ENCODE results near the gene NPTX2.

Gene NPTX2

GRCh38 chr7:98654524-98655272 lies 37.6 kb downstream of the NPTX2 start:
- Histone ChIP-seq H3K4ac (ENCODE audit: low read depth in 1 of 2, low read length in 2 of 2) (no peak overlapping the region), H3K27ac (ENCODE audit: low read length, poor library complexity, severe bottlenecking) (no peak overlapping the region), H3K36me3 (ENCODE audit: control insufficient read depth in 1 of 2, insufficient read depth in 2 of 2, low read depth in 1 of 2, low read length in 2 of 2) (no peaks in the 10 kb centered on the region), H3K4me1 (ENCODE audit: control insufficient read depth, insufficient read depth, low read depth, low read length) (no peaks in the 10 kb centered on the region), H2BK12ac (ENCODE audit: low read length in 2 of 2) (no peak overlapping the region), H3K27me3 (ENCODE audit: control insufficient read depth in 1 of 2, insufficient read depth in 1 of 2, low read length in 2 of 2) (no peaks in the 10 kb centered on the region), H3K79me1 (replicated peaks; ENCODE audit: low read length, poor library complexity, severe bottlenecking) (no peaks in the 10 kb centered on the region), H2BK15ac (ENCODE audit: low read depth, poor library complexity, severe bottlenecking) (no peak overlapping the region), H4K91ac (ENCODE audit: low read length) (no peak overlapping the region), H4K8ac (ENCODE audit: low read length) (no peak overlapping the region), H2AFZ (ENCODE audit: low read depth, low read length) (no peak overlapping the region), H3K14ac (ENCODE audit: low read length in 2 of 2) (no peak overlapping the region), H2AK5ac (ENCODE audit: low read length, severe bottlenecking) (no peak overlapping the region), H3K9ac (ENCODE audit: low read length) (no peak overlapping the region), H3K4me2 (ENCODE audit: low read length, poor library complexity, severe bottlenecking) (no peak overlapping the region), H2BK5ac (ENCODE audit: low read depth, low read length, poor library complexity, severe bottlenecking) (no peak overlapping the region), H3K9me3 (ENCODE audit: control insufficient read depth, low read length) (peaks cover 4% of the 10 kb centered on the region), H3K4me3 (ENCODE audit: insufficient read depth in 1 of 2, low read depth in 1 of 2, low read length in 2 of 2) (no peak overlapping the region), H2BK120ac (ENCODE audit: low read depth, low read length) (no peak overlapping the region), H3K18ac (ENCODE audit: low read depth in 1 of 2, low read length in 2 of 2) (no peak overlapping the region), H3K23ac (ENCODE audit: low read length in 2 of 2) (no peak overlapping the region)
- WGBS, result 0% methylated on average over 1 of the region's 3 CpGs
- DNase-seq, result no peak

GRCh38 chr7:98655611-98656010 lies 38.5 kb downstream of the NPTX2 start:
- no peak for DNase-seq
- no peak overlapping the region for H2BK120ac ChIP-seq (ENCODE audit: low read depth, low read length)
- no peak overlapping the region for H2AFZ ChIP-seq (ENCODE audit: low read depth, low read length)
- H3K23ac ChIP-seq (ENCODE audit: low read length in 2 of 2), result no peak overlapping the region
- H2BK15ac ChIP-seq (ENCODE audit: low read depth, poor library complexity, severe bottlenecking), result no peak overlapping the region
- H3K4me3 ChIP-seq (ENCODE audit: insufficient read depth in 1 of 2, low read depth in 1 of 2, low read length in 2 of 2), result no peak overlapping the region
- no peaks in the 10 kb centered on the region for H3K4me1 ChIP-seq (ENCODE audit: control insufficient read depth, insufficient read depth, low read depth, low read length)
- no peaks in the 10 kb centered on the region for H3K36me3 ChIP-seq (ENCODE audit: control insufficient read depth in 1 of 2, insufficient read depth in 2 of 2, low read depth in 1 of 2, low read length in 2 of 2)
- no peak overlapping the region for H2BK5ac ChIP-seq (ENCODE audit: low read depth, low read length, poor library complexity, severe bottlenecking)
- H3K27ac ChIP-seq (ENCODE audit: low read length, poor library complexity, severe bottlenecking), result no peak overlapping the region
- WGBS, result 69% methylated on average over 5 of the region's 5 CpGs
- no peak overlapping the region for H2AK5ac ChIP-seq (ENCODE audit: low read length, severe bottlenecking)
- H3K14ac ChIP-seq (ENCODE audit: low read length in 2 of 2), result no peak overlapping the region
- H3K4me2 ChIP-seq (ENCODE audit: low read length, poor library complexity, severe bottlenecking), result no peak overlapping the region
- no peaks in the 10 kb centered on the region for H3K27me3 ChIP-seq (ENCODE audit: control insufficient read depth in 1 of 2, insufficient read depth in 1 of 2, low read length in 2 of 2)
- H3K4ac ChIP-seq (ENCODE audit: low read depth in 1 of 2, low read length in 2 of 2), result no peak overlapping the region
- H3K9me3 ChIP-seq (ENCODE audit: control insufficient read depth, low read length), result peaks cover 4% of the 10 kb centered on the region
- no peak overlapping the region for H3K9ac ChIP-seq (ENCODE audit: low read length)
- no peak overlapping the region for H4K8ac ChIP-seq (ENCODE audit: low read length)
- no peak overlapping the region for H2BK12ac ChIP-seq (ENCODE audit: low read length in 2 of 2)
- H3K79me1 ChIP-seq (replicated peaks; ENCODE audit: low read length, poor library complexity, severe bottlenecking), result no peaks in the 10 kb centered on the region
- H4K91ac ChIP-seq (ENCODE audit: low read length), result no peak overlapping the region
- no peak overlapping the region for H3K18ac ChIP-seq (ENCODE audit: low read depth in 1 of 2, low read length in 2 of 2)

- no peak overlapping the region for H3K23ac ChIP-seq (ENCODE audit: low read length in 2 of 2)
- no peak overlapping the region for H3K14ac ChIP-seq (ENCODE audit: low read length in 2 of 2)
- H3K4me1 ChIP-seq (ENCODE audit: control insufficient read depth, insufficient read depth, low read depth, low read length), result no peaks in the 10 kb centered on the region
- no peaks in the 10 kb centered on the region for H3K36me3 ChIP-seq (ENCODE audit: control insufficient read depth in 1 of 2, insufficient read depth in 2 of 2, low read depth in 1 of 2, low read length in 2 of 2)
- H3K27ac ChIP-seq (ENCODE audit: low read length, poor library complexity, severe bottlenecking), result no peak overlapping the region
- no peak overlapping the region for H3K4me3 ChIP-seq (ENCODE audit: insufficient read depth in 1 of 2, low read depth in 1 of 2, low read length in 2 of 2)
- 85% methylated on average over 7 of the region's 7 CpGs for WGBS
- no peak overlapping the region for H2BK12ac ChIP-seq (ENCODE audit: low read length in 2 of 2)
- peaks cover 8% of the 10 kb centered on the region for H3K9me3 ChIP-seq (ENCODE audit: control insufficient read depth, low read length)
- H3K79me1 ChIP-seq (replicated peaks; ENCODE audit: low read length, poor library complexity, severe bottlenecking), result no peaks in the 10 kb centered on the region
- no peaks in the 10 kb centered on the region for H3K27me3 ChIP-seq (ENCODE audit: control insufficient read depth in 1 of 2, insufficient read depth in 1 of 2, low read length in 2 of 2)
- no peak overlapping the region for H3K4ac ChIP-seq (ENCODE audit: low read depth in 1 of 2, low read length in 2 of 2)
- H3K18ac ChIP-seq (ENCODE audit: low read depth in 1 of 2, low read length in 2 of 2), result no peak overlapping the region
- DNase-seq, result no peak
- no peak overlapping the region for H2BK120ac ChIP-seq (ENCODE audit: low read depth, low read length)
- no peak overlapping the region for H2AK5ac ChIP-seq (ENCODE audit: low read length, severe bottlenecking)
- no peak overlapping the region for H2BK5ac ChIP-seq (ENCODE audit: low read depth, low read length, poor library complexity, severe bottlenecking)
- H2BK15ac ChIP-seq (ENCODE audit: low read depth, poor library complexity, severe bottlenecking), result no peak overlapping the region
- H2AFZ ChIP-seq (ENCODE audit: low read depth, low read length), result no peak overlapping the region
- no peak overlapping the region for H3K4me2 ChIP-seq (ENCODE audit: low read length, poor library complexity, severe bottlenecking)
- H4K91ac ChIP-seq (ENCODE audit: low read length), result no peak overlapping the region
- no peak overlapping the region for H3K9ac ChIP-seq (ENCODE audit: low read length)
- H4K8ac ChIP-seq (ENCODE audit: low read length), result no peak overlapping the region
Measured at GRCh38 chr7:98656899-98657298, 39.8 kb downstream of the NPTX2 start.

- Histone ChIP-seq H2BK12ac (ENCODE audit: low read length in 2 of 2) (no peak overlapping the region), H3K27ac (ENCODE audit: low read length, poor library complexity, severe bottlenecking) (no peak overlapping the region), H3K4ac (ENCODE audit: low read depth in 1 of 2, low read length in 2 of 2) (no peak overlapping the region), H3K9ac (ENCODE audit: low read length) (no peak overlapping the region), H3K36me3 (ENCODE audit: control insufficient read depth in 1 of 2, insufficient read depth in 2 of 2, low read depth in 1 of 2, low read length in 2 of 2) (no peaks in the 10 kb centered on the region), H3K9me3 (ENCODE audit: control insufficient read depth, low read length) (peaks cover 10% of the 10 kb centered on the region), H3K14ac (ENCODE audit: low read length in 2 of 2) (no peak overlapping the region), H3K18ac (ENCODE audit: low read depth in 1 of 2, low read length in 2 of 2) (no peak overlapping the region), H3K4me2 (ENCODE audit: low read length, poor library complexity, severe bottlenecking) (no peak overlapping the region), H4K91ac (ENCODE audit: low read length) (no peak overlapping the region), H2BK120ac (ENCODE audit: low read depth, low read length) (no peak overlapping the region), H2AFZ (ENCODE audit: low read depth, low read length) (no peak overlapping the region), H2BK15ac (ENCODE audit: low read depth, poor library complexity, severe bottlenecking) (no peak overlapping the region), H3K23ac (ENCODE audit: low read length in 2 of 2) (no peak overlapping the region), H2AK5ac (ENCODE audit: low read length, severe bottlenecking) (no peak overlapping the region), H3K27me3 (ENCODE audit: control insufficient read depth in 1 of 2, insufficient read depth in 1 of 2, low read length in 2 of 2) (no peaks in the 10 kb centered on the region), H3K79me1 (replicated peaks; ENCODE audit: low read length, poor library complexity, severe bottlenecking) (no peaks in the 10 kb centered on the region), H2BK5ac (ENCODE audit: low read depth, low read length, poor library complexity, severe bottlenecking) (no peak overlapping the region), H3K4me3 (ENCODE audit: insufficient read depth in 1 of 2, low read depth in 1 of 2, low read length in 2 of 2) (no peak overlapping the region), H3K4me1 (ENCODE audit: control insufficient read depth, insufficient read depth, low read depth, low read length) (no peaks in the 10 kb centered on the region), H4K8ac (ENCODE audit: low read length) (no peak overlapping the region)
- 87% methylated on average over 17 of the region's 17 CpGs for WGBS
- no peak for DNase-seq
Measured at GRCh38 chr7:98657736-98658135, 40.7 kb downstream of the NPTX2 start.

Data from mesenchymal stem cell (in vitro differentiated cells and primary cell).